ENCODE measurements around the gene SYNM. TPM values are rescaled to one million over a fixed set of nuclear protein-coding genes. Genes with fewer than 3 reads are reported as not detected.

The SYNM gene
- total RNA-seq, 1 donor from 2014 or later, result 1.1 TPM

GRCh38 chr15:99105514-99106341, 848 bp downstream of the SYNM start:
- TF ChIP-seq, protein P1, sequence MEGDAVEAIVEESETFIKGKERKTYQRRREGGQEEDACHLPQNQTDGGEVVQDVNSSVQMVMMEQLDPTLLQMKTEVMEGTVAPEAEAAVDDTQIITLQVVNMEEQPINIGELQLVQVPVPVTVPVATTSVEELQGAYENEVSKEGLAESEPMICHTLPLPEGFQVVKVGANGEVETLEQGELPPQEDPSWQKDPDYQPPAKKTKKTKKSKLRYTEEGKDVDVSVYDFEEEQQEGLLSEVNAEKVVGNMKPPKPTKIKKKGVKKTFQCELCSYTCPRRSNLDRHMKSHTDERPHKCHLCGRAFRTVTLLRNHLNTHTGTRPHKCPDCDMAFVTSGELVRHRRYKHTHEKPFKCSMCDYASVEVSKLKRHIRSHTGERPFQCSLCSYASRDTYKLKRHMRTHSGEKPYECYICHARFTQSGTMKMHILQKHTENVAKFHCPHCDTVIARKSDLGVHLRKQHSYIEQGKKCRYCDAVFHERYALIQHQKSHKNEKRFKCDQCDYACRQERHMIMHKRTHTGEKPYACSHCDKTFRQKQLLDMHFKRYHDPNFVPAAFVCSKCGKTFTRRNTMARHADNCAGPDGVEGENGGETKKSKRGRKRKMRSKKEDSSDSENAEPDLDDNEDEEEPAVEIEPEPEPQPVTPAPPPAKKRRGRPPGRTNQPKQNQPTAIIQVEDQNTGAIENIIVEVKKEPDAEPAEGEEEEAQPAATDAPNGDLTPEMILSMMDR (IDR thresholded peaks at IDR 0.05; ENCODE audit: unreplicated experiment), result no peak
- Mint-ChIP-seq H3K4me3 (ENCODE audit: low read depth) (peak overlapping the region; percentile 46), H3K9me3 (ENCODE audit: low read depth) (no peaks in the 10 kb centered on the region), H3K4me1 (ENCODE audit: low read depth) (no peaks in the 10 kb centered on the region), H3K27ac (no peak overlapping the region), H3K36me3 (ENCODE audit: insufficient read depth) (no peaks in the 10 kb centered on the region), H3K27me3 (peaks cover 68% of the 10 kb centered on the region)
- peak; percentile 30 for DNase-seq (ENCODE audit: low spot score, unreplicated experiment)

DNA sequence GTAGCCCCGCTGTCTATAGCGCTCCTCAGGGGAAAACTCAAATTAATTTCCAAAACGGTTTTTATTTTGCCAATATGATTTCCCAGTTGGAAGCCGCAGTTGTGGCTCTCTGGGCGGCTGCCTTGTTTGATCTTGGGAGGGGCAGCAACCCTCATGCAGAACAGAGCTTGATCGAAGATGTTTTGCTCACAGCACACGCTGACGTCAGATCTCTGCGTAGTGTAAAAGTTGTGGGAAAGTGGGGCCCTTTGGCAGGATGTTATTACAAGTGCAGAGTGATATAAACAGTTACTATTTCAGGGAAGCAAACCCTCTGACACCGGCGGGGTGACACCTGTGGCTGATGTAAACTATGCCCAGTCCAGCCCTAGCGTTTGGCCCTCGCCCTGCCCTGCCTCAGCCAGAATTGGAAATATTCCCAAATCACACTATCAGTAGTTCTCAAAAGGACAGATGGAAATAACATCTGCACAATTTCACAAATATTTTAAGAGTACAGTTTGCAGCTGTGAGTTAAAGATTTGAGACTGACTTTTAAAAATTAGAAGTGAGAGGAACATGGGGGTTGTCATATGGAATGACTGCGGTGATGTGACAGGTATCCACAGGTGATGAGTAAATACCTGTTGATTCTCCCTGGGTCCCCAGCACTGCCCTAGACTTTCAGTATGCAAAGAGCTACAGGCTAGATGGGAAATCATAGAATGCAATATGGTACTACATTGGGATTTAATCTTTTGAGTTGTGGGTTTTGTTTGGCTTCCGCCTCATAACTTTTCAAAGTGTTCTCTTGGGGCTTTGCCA, 1.7 kb downstream of the SYNM start:
- no peaks in the 10 kb centered on the region for H3K9me3 Mint-ChIP-seq (ENCODE audit: low read depth)
- TF ChIP-seq, protein P1 (IDR thresholded peaks at IDR 0.05; ENCODE audit: unreplicated experiment), result no peak
- no peak for DNase-seq (ENCODE audit: low spot score, unreplicated experiment)

GRCh38 chr15:99108993-99109392, 4.1 kb downstream of the SYNM start:
- Mint-ChIP-seq H3K4me1 (ENCODE audit: low read depth) (no peaks in the 10 kb centered on the region), H3K4me3 (ENCODE audit: low read depth) (no peak overlapping the region), H3K9me3 (ENCODE audit: low read depth) (no peaks in the 10 kb centered on the region), H3K27me3 (peaks cover 49% of the 10 kb centered on the region), H3K36me3 (ENCODE audit: insufficient read depth) (no peaks in the 10 kb centered on the region), H3K27ac (no peak overlapping the region)
- TF ChIP-seq, protein P1 (IDR thresholded peaks at IDR 0.05; ENCODE audit: unreplicated experiment), result no peak
- DNase-seq (ENCODE audit: low spot score, unreplicated experiment), result no peak

More for the DNA sequence above, 1.7 kb downstream of the SYNM start:
- H3K4me1 Mint-ChIP-seq (ENCODE audit: low read depth), result no peaks in the 10 kb centered on the region
- peak overlapping the region; percentile 16 for H3K4me3 Mint-ChIP-seq (ENCODE audit: low read depth)
- no peaks in the 10 kb centered on the region for H3K36me3 Mint-ChIP-seq (ENCODE audit: insufficient read depth)
- no peak overlapping the region for H3K27ac Mint-ChIP-seq
- H3K27me3 Mint-ChIP-seq, result peaks cover 68% of the 10 kb centered on the region

GRCh38 chr15:99109555-99110021, 4.7 kb downstream of the SYNM start:
- H3K27ac Mint-ChIP-seq, result no peak overlapping the region
- no peaks in the 10 kb centered on the region for H3K4me1 Mint-ChIP-seq (ENCODE audit: low read depth)
- peaks cover 49% of the 10 kb centered on the region for H3K27me3 Mint-ChIP-seq
- TF ChIP-seq, protein P1 (IDR thresholded peaks at IDR 0.05; ENCODE audit: unreplicated experiment), result no peak
- no peak overlapping the region for H3K4me3 Mint-ChIP-seq (ENCODE audit: low read depth)
- H3K9me3 Mint-ChIP-seq (ENCODE audit: low read depth), result no peaks in the 10 kb centered on the region
- DNase-seq (ENCODE audit: low spot score, unreplicated experiment), result no peak
- no peaks in the 10 kb centered on the region for H3K36me3 Mint-ChIP-seq (ENCODE audit: insufficient read depth)

DNA sequence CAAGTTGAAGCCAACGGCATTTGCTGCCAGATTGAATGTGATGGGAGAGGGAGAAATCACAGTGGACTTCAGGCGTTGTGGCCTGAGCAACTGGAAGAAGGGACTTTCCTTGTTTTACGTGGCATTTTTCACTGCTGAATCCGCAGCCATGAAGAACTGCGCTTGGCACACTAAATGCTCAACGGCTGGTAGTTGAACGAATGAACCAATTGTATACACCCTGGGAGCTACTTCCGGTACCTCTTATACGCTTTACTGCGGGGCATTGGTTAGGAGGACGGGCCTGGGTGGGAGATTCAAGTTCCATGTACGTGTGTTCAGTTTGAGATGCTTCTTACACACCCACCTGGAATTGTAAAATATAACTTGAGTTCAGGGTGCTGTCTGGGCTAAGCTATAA, 5.2 kb downstream of the SYNM start:
- no peak overlapping the region for H3K27ac Mint-ChIP-seq

More for the DNA sequence above, 5.2 kb downstream of the SYNM start:
- H3K36me3 Mint-ChIP-seq (ENCODE audit: insufficient read depth), result no peaks in the 10 kb centered on the region
- no peak for DNase-seq (ENCODE audit: low spot score, unreplicated experiment)
- no peak overlapping the region for H3K4me3 Mint-ChIP-seq (ENCODE audit: low read depth)
- H3K4me1 Mint-ChIP-seq (ENCODE audit: low read depth), result no peaks in the 10 kb centered on the region
- peaks cover 49% of the 10 kb centered on the region for H3K27me3 Mint-ChIP-seq
- no peaks in the 10 kb centered on the region for H3K9me3 Mint-ChIP-seq (ENCODE audit: low read depth)
- TF ChIP-seq, protein P1 (IDR thresholded peaks at IDR 0.05; ENCODE audit: unreplicated experiment), result no peak

All from progenitor cell of endocrine pancreas (in vitro differentiated cells).